Measurements from ENCODE around the gene QPCT.
"Not testable (repeated sequence)": the region's sequence is repeated elsewhere in the genome, so short reads cannot be mapped to it uniquely, and the experiment has no call there.

The QPCT gene

GRCh38 chr2:37344453-37345361 lies at the start of gene QPCT:
TSS of gene QPCT (plus strand) at chr2:37344630. CDS start at chr2:37344732, 102 bp downstream.
- peak within 1 kb of the TSS; percentile 78 for H3K4me3 ChIP-seq (ENCODE audit: low read length)
- no peak for TF ChIP-seq CTCF (conservative IDR thresholded peaks at IDR 0.05; ENCODE audit: low read depth, low read length)
- DNase-seq (ENCODE audit: low read depth): no peak

- not testable (repeated sequence) for DNase-seq (ENCODE audit: low read depth); H3K4me3 ChIP-seq (ENCODE audit: low read length)
These were observed 49.6 kb upstream of the QPCT start for GRCh38 chr2:37294858-37295257.

- no peak overlapping the region for H3K4me3 ChIP-seq (ENCODE audit: low read length)
- DNase-seq (ENCODE audit: low read depth): no peak
- TF ChIP-seq CTCF (conservative IDR thresholded peaks at IDR 0.05; ENCODE audit: low read depth, low read length): no peak
These were observed 48.9 kb upstream of the QPCT start for GRCh38 chr2:37295469-37296073.

GRCh38 chr2:37297632-37298031 lies 46.8 kb upstream of the QPCT start:
- H3K4me3 ChIP-seq (ENCODE audit: low read length): no peak overlapping the region
- DNase-seq (ENCODE audit: low read depth): no peak
- TF ChIP-seq CTCF (conservative IDR thresholded peaks at IDR 0.05; ENCODE audit: low read depth, low read length): no peak

- TF ChIP-seq CTCF (conservative IDR thresholded peaks at IDR 0.05; ENCODE audit: low read depth, low read length): no peak
These were observed 44.3 kb upstream of the QPCT start for GRCh38 chr2:37300146-37300545.

GRCh38 chr2:37300578-37300977 lies 43.9 kb upstream of the QPCT start:
- no peak for DNase-seq (ENCODE audit: low read depth)
- TF ChIP-seq CTCF (conservative IDR thresholded peaks at IDR 0.05; ENCODE audit: low read depth, low read length): no peak
- H3K4me3 ChIP-seq (ENCODE audit: low read length): no peak overlapping the region

More at GRCh38 chr2:37300146-37300545, 44.3 kb upstream of the QPCT start:
- no peak for DNase-seq (ENCODE audit: low read depth)
- H3K4me3 ChIP-seq (ENCODE audit: low read length): no peak overlapping the region

- no peak overlapping the region for H3K4me3 ChIP-seq (ENCODE audit: low read length)
- DNase-seq (ENCODE audit: low read depth): no peak
- no peak for TF ChIP-seq CTCF (conservative IDR thresholded peaks at IDR 0.05; ENCODE audit: low read depth, low read length)
These were observed 43.0 kb upstream of the QPCT start for GRCh38 chr2:37301408-37301807.

Measured in retinal pigment epithelial cell (primary cell).